ENCODE measurements around the gene PIK3R1.

Gene PIK3R1

DNA sequence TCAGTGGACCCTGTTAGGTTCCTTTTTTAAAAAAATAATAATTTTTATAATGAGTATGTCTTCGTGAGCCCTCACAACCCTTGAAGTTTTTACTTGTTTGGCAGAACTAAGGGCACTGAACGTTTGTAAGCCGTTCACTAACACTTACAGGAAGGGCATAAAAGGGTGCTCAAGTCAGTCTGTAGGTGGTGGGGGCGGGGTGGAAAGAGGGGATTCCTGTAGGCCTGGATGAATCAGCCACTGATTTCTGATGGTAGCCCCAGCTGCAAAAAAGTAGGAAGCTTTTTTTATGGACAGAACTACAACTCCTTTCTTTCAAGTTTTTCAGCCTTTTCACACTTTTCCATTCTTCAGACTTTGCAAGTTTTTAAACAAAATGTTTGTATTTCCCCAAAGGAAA is 35.8 kb downstream of the PIK3R1 start:
- peak overlapping the region; percentile 46 for H3K4me2 ChIP-seq (ENCODE audit: insufficient read depth, low read length)
- ATAC-seq (ENCODE audit: insufficient read depth, low read depth) (peak; percentile 56), DNase-seq (peak; percentile 75)
- TF ChIP-seq EZH2 (IDR thresholded peaks at IDR 0.05; ENCODE audit: borderline replicate concordance, low read depth, low read length, severe bottlenecking) = no peak
- TF ChIP-seq, protein P1, sequence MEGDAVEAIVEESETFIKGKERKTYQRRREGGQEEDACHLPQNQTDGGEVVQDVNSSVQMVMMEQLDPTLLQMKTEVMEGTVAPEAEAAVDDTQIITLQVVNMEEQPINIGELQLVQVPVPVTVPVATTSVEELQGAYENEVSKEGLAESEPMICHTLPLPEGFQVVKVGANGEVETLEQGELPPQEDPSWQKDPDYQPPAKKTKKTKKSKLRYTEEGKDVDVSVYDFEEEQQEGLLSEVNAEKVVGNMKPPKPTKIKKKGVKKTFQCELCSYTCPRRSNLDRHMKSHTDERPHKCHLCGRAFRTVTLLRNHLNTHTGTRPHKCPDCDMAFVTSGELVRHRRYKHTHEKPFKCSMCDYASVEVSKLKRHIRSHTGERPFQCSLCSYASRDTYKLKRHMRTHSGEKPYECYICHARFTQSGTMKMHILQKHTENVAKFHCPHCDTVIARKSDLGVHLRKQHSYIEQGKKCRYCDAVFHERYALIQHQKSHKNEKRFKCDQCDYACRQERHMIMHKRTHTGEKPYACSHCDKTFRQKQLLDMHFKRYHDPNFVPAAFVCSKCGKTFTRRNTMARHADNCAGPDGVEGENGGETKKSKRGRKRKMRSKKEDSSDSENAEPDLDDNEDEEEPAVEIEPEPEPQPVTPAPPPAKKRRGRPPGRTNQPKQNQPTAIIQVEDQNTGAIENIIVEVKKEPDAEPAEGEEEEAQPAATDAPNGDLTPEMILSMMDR (IDR thresholded peaks at IDR 0.05; ENCODE audit: borderline replicate concordance, extremely low read depth, low read length, poor library complexity, severe bottlenecking) = no peak
- no peaks in the 10 kb centered on the region for H3K36me3 ChIP-seq (ENCODE audit: insufficient read depth, low read length)
- no peaks in the 10 kb centered on the region for H3K9me3 ChIP-seq (ENCODE audit: insufficient read depth, low read length, severe bottlenecking)
- no peak overlapping the region for H3K4me3 ChIP-seq (ENCODE audit: low read depth in 1 of 2, low read length in 2 of 2)
- H4K20me1 ChIP-seq (ENCODE audit: insufficient read depth, low read length) = peaks cover 13% of the 10 kb centered on the region; the same call in 1 of the 2 replicates
- H3K27me3 ChIP-seq (ENCODE audit: insufficient read depth, low read length, poor library complexity) = no peaks in the 10 kb centered on the region
- peaks cover 85% of the 10 kb centered on the region for H3K4me1 ChIP-seq (ENCODE audit: insufficient read depth, low read length)
- H2AFZ ChIP-seq (ENCODE audit: low read depth, low read length) = no peak overlapping the region
- peak overlapping the region; percentile 33 for H3K9ac ChIP-seq (ENCODE audit: low read depth, low read length)
- peak overlapping the region; percentile 81 for H3K27ac ChIP-seq (ENCODE audit: low read length)
- peaks cover 90% of the 10 kb centered on the region for H3K79me2 ChIP-seq (ENCODE audit: insufficient read depth, low read length)

DNA sequence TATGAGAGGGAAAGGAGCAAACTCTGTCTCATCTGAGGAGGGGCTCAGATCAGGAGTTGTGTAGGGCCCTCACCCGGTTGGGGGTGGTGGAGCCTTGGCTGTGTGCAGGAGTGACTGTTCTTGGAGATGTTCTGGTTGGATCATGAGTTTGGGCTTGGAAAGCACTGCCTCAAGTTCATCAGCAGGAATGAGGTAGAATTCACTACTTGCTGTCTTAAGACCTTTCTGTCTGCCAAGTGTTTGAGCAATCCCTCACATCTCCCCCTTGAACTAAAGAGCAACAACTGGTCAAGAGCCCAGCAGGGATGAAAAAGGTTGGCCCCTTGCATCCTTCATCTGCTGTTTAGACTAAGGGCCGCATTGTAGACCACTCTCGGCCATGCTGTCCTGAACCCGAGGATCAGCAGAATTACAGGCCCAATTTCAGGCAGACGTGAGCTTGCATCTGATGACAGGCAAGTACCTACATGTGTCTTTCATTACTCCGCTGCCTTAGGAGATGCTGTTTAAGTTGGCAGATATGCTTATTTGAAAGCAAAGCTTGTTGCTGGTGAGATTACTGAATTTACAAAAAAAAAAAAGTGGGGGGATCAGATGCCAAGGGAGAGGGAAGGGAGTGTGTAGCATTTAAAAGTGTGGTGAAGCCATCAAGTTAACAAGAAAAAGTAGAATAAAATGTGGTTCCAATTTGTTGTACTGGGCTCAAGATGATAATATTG is 36.4 kb downstream of the PIK3R1 start:
- Histone ChIP-seq H3K27me3 (ENCODE audit: insufficient read depth, low read length, poor library complexity) (no peaks in the 10 kb centered on the region), H3K27ac (ENCODE audit: low read length) (peak overlapping the region; percentile 81), H3K9me3 (ENCODE audit: insufficient read depth, low read length, severe bottlenecking) (no peaks in the 10 kb centered on the region), H3K36me3 (ENCODE audit: insufficient read depth, low read length) (no peaks in the 10 kb centered on the region; the same call in 1 of the 2 replicates), H3K9ac (ENCODE audit: low read depth, low read length) (peak overlapping the region; percentile 33), H4K20me1 (ENCODE audit: insufficient read depth, low read length) (peaks cover 13% of the 10 kb centered on the region; the same call in 1 of the 2 replicates), H2AFZ (ENCODE audit: low read depth, low read length) (no peak overlapping the region), H3K4me3 (ENCODE audit: low read depth in 1 of 2, low read length in 2 of 2) (no peak overlapping the region), H3K79me2 (ENCODE audit: insufficient read depth, low read length) (peaks cover 90% of the 10 kb centered on the region), H3K4me1 (ENCODE audit: insufficient read depth, low read length) (peaks cover 91% of the 10 kb centered on the region), H3K4me2 (ENCODE audit: insufficient read depth, low read length) (peak overlapping the region; percentile 46)
- TF ChIP-seq, protein P1 (IDR thresholded peaks at IDR 0.05; ENCODE audit: borderline replicate concordance, extremely low read depth, low read length, poor library complexity, severe bottlenecking) = no peak
- no peak for TF ChIP-seq EZH2 (IDR thresholded peaks at IDR 0.05; ENCODE audit: borderline replicate concordance, low read depth, low read length, severe bottlenecking)
- DNase-seq (no peak), ATAC-seq (ENCODE audit: insufficient read depth, low read depth) (no peak)

DNA sequence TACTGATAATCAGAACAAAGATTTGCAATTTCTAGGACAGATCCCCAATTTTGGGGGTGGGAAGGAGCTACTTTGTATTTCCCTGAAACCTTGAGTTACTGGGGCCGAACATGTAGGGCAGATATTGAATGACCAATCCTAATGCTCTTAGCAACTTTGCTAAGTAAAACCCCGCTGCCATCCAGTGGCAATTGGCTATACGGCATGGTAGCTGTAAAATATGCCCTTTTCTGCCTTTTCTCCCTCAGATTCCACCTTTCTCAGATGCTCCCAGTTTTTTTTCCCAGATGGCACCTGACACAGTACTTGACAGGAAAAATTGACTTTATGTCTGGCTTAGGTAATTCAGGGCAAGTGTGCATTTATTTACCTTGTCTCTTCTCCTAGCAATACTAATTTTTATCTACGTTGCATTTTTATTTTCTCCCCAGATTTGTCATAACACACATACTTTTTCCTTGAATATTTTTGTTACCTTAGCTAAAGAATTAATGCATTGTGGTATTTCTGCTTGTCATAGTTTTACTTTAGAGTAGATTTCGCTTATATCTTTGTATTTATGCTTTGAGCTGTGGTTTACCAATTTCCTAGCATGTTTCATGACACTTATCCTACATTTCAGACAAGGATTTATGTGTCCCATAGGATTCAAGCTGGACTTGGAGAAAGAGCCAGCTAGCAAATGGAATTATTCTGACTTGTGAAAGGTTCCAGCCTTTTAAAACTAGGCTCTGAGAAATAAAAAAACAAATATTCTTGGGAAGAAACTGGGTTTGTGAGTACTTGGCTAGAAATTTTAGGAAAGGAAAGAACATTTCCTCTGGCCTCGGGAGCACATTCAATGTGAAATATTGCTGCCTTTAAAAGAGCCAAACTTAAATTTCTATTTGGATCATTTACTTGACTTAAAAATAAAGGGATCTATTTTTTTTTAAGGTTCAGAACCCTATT is 37.4 kb downstream of the PIK3R1 start:
- Histone ChIP-seq H3K79me2 (ENCODE audit: insufficient read depth, low read length) (peaks cover 90% of the 10 kb centered on the region), H3K9ac (ENCODE audit: low read depth, low read length) (no peak overlapping the region)

More for the DNA sequence above, 37.4 kb downstream of the PIK3R1 start:
- Histone ChIP-seq H3K9me3 (ENCODE audit: insufficient read depth, low read length, severe bottlenecking) (no peaks in the 10 kb centered on the region), H3K4me2 (ENCODE audit: insufficient read depth, low read length) (0 out of 2 replicates have a peak overlapping the region, but pooled peaks have one; percentile 46), H3K27me3 (ENCODE audit: insufficient read depth, low read length, poor library complexity) (no peaks in the 10 kb centered on the region), H3K4me1 (ENCODE audit: insufficient read depth, low read length) (peaks cover 100% of the 10 kb centered on the region), H2AFZ (ENCODE audit: low read depth, low read length) (no peak overlapping the region), H4K20me1 (ENCODE audit: insufficient read depth, low read length) (peaks cover 13% of the 10 kb centered on the region; the same call in 1 of the 2 replicates), H3K4me3 (ENCODE audit: low read depth in 1 of 2, low read length in 2 of 2) (no peak overlapping the region), H3K27ac (ENCODE audit: low read length) (peak overlapping the region; percentile 81), H3K36me3 (ENCODE audit: insufficient read depth, low read length) (no peaks in the 10 kb centered on the region; the same call in 1 of the 2 replicates)
- no peak for ATAC-seq (ENCODE audit: insufficient read depth, low read depth)
- peak; percentile 61 for DNase-seq
- TF ChIP-seq, protein P1 (IDR thresholded peaks at IDR 0.05; ENCODE audit: borderline replicate concordance, extremely low read depth, low read length, poor library complexity, severe bottlenecking) = peak; percentile 90
- TF ChIP-seq EZH2 (IDR thresholded peaks at IDR 0.05; ENCODE audit: borderline replicate concordance, low read depth, low read length, severe bottlenecking) = no peak
